ENCODE measurements around the gene MBTPS1.

DNA sequence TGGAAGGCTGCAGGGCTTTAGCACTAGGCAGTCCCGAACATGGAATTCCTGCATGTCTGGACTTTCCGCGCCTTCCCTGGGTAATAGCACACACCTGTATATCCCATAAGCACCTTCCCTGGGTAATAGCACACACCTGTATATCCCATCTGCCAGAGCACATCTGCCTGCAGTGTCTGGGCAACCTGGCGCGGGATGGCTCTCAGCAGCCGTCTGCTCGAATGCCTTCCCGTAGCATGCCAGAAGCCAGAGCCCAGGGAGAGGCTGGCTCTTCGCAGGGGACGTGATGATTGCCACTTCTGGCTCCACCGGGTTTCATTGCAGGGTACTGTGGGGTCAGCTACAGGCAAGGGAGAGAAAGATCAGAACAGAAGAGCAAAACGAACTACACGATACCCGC lies 21.3 kb downstream of the MBTPS1 start:
- TF ChIP-seq, protein P1, sequence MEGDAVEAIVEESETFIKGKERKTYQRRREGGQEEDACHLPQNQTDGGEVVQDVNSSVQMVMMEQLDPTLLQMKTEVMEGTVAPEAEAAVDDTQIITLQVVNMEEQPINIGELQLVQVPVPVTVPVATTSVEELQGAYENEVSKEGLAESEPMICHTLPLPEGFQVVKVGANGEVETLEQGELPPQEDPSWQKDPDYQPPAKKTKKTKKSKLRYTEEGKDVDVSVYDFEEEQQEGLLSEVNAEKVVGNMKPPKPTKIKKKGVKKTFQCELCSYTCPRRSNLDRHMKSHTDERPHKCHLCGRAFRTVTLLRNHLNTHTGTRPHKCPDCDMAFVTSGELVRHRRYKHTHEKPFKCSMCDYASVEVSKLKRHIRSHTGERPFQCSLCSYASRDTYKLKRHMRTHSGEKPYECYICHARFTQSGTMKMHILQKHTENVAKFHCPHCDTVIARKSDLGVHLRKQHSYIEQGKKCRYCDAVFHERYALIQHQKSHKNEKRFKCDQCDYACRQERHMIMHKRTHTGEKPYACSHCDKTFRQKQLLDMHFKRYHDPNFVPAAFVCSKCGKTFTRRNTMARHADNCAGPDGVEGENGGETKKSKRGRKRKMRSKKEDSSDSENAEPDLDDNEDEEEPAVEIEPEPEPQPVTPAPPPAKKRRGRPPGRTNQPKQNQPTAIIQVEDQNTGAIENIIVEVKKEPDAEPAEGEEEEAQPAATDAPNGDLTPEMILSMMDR (IDR thresholded peaks at IDR 0.05; ENCODE audit: poor library complexity, severe bottlenecking): no peak
- TF ChIP-seq TAF1 (IDR thresholded peaks at IDR 0.05; ENCODE audit: low read depth) (no peak), SMC3 (conservative IDR thresholded peaks at IDR 0.05; ENCODE audit: poor library complexity) (no peak), EZH2 (IDR thresholded peaks at IDR 0.05; ENCODE audit: borderline replicate concordance, insufficient read depth, low read length, poor library complexity, severe bottlenecking) (no peak), EP300 (conservative IDR thresholded peaks at IDR 0.05; ENCODE audit: poor library complexity, severe bottlenecking) (no peak), MXI1 (conservative IDR thresholded peaks at IDR 0.05; ENCODE audit: poor library complexity, severe bottlenecking) (no peak), REST (IDR thresholded peaks at IDR 0.05; ENCODE audit: borderline replicate concordance) (no peak)

Data from neural cell (in vitro differentiated cells).